Measurements from ENCODE around the gene SLC25A25.
A peak's percentile ranks its signal among the peaks of the same experiment; 100 is the strongest.
"Not testable (repeated sequence)": the region's sequence is repeated elsewhere in the genome, so short reads cannot be mapped to it uniquely, and the experiment has no call there.

SLC25A25 gene

DNA sequence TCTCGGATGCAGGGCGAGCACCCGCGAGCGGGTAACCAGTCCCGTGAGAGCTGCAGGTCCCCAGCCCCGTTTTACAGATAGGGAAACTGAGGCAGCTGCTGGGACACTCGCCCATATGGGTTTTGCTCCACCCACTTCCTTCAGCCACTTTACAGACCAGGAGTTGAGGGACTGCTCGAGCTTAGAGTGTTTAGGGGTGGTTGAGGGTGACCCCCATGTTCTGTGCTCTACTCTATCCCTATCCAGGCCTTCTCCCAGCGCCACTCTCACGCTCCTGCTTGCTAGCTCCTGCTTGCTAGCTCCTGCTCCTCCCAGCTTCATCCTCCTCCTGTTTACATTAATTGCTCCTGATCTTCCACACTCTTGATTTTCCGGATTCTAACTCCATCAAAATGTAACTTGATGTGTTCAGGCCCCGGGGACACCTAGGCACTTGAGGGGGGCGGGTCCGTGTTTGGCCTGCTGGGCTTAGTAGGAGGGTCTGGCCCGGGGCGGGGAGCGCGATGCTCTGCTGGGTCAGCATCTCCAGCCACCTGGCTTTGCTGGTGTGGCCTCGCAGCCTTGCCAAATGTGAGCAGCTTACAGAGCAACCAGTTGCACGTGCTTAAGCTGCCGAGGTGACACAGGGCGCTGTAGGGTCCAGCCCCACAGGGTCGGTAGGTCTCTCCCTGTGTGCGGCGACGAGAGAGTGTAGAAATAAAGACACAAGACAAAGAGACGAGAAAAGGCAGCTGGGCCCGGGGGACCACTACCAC is 61.0 kb downstream of the SLC25A25 start:
- no peak for DNase-seq

DNA sequence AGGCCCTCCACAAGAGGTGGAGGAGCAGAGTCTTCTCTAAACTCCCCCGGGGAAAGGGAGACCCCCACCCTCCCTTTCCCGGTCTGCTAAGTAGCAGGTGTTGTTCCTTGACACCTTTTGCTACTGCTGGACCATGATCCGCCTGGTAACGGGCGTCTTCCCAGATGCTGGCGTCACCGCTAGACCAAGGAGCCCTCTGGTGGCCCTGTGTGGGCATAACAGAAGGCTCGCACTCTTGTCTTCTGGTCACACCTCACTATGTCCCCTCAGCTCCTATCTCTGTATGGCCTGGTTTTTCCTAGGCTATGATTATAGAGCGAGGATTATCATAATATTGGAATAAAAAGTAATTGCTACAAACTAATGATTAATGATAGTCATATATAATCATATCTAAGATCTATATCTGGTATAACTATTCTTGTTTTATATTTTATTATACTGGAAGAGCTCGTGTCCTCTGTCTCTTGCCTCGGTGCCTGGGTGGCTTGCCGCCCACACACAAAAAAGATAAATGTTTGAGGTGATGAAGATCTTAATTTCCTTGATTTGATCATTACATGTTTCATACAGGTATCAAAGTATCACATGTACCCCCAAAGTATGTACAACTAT is 62.1 kb downstream of the SLC25A25 start:
- DNase-seq: peak; percentile 61

DNA sequence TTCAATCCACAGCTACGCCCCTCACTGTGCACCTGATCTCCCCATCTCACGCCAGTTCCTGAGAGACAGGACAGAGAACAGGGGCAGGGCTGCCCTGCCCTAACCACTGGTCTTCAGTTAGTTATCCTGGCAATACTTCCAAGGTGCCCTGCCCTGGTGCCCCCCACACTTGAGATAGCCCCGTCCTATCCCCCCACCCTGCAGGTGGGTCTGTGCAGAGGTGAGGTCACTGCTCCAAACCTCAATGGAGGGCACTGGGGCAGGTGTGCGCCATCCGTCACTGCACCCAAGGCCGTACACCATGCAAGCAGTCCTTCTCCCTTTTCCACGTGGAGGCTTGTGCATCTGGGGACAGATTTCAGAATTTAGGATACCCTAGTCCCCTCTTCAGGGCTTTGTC is 62.6 kb downstream of the SLC25A25 start:
- DNase-seq: not testable (repeated sequence)

DNA sequence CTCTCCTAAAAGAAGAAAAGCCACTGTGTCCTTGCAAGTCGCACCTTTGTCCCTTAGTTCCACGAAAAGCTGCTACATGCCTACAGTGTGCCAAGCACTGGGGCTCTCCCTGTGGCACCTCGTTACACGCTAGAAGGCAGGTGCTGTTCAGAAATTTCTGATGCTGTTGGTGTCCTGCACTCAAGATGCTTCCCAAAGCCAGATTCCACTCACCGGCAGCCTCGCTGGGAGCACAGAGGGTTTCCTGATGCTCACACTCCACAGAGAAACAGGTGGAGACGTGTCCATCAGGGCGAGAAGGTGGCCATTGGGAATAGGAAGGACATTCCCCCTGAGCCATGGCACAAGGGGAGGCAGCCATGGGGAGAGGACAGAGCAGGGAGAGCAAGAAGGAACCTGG is 63.3 kb downstream of the SLC25A25 start:
- not testable (repeated sequence) for DNase-seq

DNA sequence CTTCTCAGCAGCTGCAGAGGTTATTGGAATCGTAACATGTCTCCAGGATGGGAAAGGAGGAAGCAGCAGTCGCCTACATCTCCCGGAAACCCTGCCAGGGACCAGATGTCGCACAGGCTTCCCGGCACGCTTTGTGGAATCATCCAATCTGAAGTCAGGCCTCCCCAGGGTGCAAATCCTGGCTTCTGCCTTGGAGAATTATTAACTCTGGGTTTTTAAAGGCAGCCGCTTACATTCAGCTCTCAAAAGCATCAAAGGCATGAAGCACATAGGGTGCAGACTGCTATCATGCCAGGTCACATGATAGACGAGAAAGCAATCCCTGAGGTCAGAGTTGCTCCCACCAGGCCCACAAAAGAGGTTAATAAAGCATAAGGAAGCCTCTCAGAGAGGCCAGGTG is 64.1 kb downstream of the SLC25A25 start:
- not testable (repeated sequence) for DNase-seq

DNA sequence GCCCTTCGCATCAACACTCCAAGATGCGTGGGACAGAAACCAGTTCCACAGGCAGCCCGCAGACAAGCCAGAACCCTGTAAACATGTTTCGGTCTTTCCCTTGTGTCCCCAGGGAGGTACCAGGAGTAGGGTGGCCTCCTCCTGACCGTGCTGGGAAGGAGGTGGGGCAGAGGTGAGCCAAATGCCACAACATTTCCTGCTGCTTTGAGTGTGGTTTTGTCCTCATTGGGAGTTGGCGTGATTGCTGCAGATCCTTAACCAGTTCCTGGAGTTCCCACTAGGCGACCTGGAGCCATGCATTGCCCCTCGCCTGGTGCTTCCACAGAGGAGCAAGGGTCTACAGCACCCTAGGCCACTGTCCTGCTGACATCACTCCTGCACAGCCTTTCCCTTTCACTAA is 67.5 kb downstream of the SLC25A25 start:
- not testable (repeated sequence) for DNase-seq

DNA sequence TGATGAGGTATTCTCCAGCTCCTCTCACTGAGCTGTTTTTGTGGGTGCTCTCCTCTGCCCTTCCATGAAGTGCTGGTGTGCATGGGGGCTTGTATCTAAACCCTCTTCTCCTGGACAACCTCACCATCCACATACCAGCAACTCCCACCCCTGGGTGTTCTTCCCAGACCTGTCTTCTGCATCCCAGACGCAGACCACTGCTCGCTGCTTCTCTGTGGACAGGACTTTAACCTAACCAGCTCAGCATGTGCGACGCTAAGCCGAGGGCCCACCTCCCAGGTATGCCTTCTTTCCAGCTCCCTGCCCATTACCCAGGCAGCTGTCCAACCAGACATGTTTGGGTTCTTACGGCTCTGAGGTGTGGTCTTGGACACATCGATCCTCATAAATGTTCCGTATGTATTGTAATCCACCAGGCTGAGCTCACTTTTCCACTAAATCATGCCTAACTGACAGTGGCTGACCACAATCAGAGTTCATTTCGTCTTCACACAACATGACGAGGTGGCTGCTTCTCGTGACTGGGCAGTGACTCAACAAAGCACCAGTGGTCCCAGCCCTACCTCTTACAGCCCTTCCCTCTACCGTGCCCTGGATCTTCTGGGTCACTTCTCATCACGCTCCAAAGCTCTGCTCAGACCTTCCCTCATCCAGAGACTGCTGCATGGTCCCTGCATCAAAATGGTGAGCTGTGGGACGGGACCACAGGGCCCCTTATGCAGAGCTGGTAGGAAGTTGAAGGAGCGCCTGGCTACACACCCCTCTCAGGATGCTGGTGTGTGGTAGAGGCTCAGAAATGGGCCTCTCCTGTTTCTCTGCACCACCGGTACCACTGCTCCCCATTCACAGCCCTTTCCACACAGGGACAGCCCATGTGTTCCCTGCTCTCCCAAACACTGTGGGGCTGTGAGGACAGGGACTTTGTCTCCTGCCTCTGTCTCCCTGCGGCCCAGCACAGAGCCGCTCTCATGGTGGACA is 69.1 kb downstream of the SLC25A25 start:
- no peak for DNase-seq

DNA sequence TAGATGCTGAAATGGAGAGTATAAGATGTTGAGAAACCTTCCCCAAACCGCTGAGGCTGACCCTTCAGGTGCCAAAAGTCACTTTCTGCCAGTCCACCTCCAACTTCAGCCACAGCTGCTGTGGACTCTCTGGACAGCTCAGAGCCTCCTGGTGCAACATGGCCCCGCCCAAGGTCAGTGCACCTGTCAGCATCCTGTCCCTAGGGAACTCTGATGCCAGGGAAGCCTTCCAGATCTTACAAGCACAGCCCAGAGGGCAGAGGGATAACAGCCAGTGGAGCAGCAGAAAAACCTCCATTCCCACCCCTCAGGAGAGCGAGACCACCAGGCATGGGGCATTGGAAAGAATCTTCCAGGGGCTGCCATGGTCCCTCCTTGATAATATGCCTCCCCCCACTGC is 70.0 kb downstream of the SLC25A25 start:
- no peak for DNase-seq

DNA sequence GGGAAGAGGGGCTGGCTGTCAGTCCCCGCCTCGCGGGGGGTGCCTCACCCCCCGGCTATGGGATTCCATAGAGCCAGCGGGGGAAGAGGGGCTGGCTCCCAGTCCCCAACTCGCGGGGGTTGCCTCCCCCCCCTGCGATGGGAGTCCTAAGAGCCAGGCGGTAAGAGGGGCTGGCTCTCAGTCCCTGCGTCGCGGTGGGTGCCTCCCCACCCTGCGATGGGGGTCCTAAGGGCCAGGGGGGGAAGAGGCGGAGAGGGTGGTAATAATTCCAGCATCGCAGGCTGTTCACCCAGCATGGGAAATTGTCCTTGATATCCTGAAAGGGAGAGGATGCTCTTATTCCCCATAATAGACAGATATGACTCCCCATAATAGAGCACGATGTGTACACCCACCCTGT is 71.6 kb downstream of the SLC25A25 start:
- no peak for DNase-seq

DNA sequence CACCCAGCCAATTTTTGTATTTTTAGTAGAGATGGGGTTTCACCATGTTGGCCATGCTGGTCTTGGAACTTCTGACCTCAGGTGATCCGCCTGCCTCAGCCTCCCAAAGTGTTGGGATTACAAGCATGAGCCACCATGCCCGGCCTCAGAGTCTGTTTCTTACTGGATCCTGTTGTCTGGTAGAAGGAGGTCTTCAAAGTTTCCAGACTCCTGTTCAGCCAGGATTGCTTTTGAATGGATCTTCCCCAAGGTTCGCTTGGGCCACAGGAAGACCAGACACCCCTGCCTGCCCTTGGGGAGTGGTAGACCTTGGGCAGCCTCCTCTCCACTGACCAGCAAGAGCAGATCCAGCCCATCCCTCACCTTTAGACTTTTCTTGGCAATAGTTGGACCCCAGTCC is 73.6 kb downstream of the SLC25A25 start:
- no peak for DNase-seq

DNA sequence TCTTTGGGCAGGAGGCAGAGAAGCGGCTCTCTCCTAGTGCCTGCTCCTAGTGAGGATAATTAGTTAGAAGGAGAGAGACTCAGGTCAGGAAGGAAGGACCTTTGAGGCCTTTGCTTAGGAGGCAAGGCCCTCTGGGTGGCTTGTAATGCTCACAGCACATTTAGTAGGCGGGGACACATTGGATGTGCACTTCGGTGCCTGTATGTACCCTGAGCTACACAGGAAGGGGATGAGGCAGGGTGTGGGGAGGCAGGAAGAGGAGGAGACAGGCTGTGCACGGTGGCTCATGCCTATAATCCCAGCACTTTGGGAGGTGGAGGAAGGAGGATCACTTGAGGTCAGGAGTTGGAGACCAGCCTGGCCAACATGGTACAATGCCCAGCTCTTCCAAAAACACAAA is 74.0 kb downstream of the SLC25A25 start:
- no peak for DNase-seq

DNA sequence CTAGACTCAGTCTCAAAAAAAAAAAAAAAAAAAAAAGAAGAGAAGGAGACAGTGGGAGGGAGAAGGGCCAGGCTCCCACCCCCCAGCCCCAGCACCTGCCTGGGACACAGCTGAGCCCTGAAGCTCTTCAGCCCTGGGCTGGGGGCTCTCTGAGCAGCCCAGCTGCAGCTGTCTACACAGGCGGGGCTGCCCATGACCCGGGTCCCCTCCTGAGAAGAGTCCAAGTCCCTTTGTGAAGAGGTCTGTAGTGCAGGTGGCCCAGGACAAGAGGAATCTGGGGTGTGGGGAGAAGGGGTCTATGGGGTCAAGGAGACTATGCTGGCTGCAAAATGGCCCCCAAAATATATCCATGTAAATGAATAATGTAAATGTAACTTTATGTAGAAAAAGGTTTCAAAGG is 74.6 kb downstream of the SLC25A25 start:
- DNase-seq: no peak

DNA sequence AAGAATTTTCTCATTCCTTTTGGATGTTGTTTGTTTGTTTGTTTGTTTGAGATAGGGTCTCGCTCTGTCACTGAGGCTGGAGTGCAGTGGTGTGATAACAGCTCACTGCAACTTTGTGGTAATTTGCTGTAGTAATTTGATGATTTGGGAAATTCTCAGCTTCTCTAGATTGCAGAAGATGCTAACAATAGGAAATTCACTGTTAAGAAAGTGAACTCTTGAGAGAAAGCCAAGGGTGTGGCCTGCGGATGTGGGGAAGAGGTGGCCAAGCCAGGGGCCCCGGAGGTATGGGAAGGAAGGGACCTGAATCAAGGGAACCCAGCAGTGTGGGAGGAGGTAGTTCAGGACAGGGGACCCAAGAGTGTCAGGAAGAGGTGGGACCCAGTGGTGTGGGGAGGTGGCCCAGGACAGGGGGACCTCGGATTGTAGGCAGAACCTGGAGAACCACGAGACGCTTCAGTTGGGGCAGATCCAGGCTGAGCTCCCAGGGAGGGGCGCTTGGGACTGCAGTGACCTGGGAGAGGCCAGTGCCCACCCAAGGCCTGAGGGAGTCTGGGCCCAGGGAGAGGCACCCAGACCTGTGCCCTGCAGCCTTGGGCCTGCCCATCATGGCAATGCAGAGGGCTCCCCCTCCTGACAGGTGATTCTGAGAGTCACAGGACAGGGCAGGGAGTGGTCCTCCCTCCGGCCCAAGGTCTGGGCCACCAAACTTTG is 75.7 kb downstream of the SLC25A25 start:
- DNase-seq: no peak

DNA sequence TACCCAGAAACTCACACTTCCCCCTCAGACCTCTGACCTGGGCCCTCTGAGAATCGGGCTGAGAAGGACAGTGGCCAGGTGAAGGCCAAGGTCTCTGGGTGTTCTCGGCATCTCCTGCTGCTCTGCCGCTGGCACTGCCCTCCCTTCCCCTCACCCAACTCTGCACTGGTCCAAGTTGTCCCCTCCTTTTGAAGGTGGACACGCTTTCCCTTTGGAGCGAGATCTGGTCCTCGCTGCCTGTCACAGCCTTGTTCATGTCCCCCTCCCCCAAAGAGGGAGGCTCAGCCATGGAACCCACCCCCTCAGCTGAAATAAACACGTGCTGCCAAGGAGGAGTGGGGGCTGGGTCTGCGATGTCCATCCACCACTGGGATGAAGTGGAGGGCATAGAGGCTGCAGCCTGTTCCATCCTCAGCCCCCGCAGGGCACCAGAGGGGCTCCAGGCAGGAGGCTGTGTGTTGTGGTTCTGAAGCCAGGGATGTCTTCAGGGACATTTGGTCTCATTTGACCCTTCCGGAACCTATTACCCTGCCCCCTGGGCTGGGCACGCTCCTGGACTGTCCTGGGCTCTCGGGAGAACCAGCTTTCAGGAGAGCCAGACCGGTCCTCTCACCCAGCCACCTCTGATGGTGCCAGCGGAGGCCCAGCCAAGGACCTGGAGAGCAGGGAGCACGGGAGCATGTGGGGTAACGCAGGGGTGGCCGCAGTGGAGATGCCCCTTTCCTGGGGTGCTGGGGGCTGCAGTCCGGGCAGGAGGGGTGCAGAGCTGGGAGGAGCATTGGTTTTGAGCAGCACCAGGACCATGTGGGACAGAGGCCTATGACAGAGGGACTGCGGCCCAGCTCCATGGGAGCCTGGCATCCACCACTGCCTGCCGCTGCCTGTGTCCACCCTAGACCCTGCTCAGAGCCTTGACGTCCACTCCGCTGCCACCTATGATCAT is 76.5 kb downstream of the SLC25A25 start:
- no peak for DNase-seq

DNA sequence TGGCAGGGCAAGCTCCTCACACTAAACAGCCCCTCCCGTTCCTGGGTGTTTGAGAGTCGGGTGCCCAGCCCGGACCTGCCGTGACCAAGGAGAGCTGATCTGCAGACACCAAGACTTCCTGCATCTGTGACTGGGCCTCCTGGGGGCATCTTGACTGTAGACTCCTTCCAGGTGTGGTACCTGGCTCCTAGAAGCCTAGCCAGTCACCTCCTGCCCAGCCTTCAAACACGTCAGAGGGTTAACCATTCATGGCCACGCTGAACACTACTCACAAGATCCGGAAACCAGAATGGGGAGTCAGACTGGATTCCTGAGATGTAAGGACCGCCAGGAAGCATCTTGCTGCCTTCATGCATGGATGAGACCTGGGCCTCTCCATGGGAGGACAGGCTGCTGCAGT is 77.5 kb downstream of the SLC25A25 start:
- DNase-seq: no peak

DNA sequence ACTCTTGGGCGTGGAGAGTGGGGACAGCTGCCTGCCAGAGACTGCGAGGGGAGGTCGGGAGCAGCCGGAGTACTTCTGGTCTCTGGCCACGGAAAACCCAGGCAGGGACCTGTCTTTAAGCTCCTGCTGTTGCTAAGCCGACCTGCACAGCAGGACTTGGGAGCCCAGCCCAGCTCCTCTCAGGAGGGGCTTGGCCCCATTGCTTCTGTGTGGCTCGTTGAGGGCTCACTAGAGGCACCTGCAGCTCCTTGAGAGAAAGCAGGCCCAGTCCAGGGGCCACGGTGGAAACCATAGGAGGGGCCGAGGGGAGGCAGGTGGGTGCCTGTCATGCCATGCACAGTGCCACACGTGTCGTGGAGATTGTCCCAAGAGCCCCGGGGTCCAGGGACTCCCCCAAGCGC is 77.9 kb downstream of the SLC25A25 start:
- no peak for DNase-seq

DNA sequence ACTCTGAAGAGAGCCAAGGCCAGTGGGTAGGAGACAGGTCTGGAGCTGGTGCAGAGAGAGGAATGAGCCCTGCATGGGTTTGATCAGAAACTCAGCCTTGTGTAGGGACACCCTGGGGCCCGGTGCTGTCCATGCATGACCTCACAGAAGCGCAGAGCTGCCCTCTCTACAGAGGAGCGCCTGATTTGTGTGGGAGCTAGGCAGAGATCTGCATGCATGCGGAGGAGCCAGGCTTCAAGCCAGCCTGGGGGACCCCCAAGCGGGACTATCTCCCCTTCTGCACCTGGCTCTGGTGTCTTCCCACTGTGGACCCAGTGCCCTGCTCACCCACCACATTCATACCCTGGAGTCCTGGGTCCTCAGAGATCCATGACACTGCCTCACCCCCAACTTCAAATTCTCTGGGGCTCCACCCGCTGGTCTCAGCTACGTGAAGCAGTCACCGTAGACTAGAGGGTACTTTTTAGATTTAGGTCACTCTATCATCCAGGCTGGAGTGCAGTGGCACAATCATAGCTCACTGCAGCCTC is 78.6 kb downstream of the SLC25A25 start:
- DNase-seq: no peak

DNA sequence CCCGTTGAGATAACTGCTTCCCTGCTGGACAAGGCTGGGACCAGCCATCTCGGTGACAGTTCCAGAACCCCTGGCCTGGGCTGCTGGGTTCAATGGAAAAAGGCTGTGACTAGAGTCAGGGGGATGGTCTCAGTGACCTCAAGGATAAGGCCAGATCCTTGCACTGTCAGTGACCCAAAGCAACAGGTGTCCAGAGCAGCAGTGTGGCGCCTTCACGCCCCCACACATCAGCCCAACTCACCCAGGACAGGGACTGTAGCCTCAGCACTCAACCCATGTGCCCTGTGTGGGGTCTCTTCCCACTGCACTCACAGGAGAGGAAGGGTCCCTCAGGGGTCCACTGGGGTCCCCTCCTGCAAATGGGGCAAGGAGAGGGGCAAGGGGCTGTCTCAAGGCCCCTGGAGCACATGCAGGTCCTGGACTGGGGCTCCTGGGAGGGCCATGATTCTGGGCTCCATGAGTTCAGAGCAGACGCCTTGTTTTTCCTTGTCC is 80.5 kb downstream of the SLC25A25 start:
- no peak for DNase-seq

DNA sequence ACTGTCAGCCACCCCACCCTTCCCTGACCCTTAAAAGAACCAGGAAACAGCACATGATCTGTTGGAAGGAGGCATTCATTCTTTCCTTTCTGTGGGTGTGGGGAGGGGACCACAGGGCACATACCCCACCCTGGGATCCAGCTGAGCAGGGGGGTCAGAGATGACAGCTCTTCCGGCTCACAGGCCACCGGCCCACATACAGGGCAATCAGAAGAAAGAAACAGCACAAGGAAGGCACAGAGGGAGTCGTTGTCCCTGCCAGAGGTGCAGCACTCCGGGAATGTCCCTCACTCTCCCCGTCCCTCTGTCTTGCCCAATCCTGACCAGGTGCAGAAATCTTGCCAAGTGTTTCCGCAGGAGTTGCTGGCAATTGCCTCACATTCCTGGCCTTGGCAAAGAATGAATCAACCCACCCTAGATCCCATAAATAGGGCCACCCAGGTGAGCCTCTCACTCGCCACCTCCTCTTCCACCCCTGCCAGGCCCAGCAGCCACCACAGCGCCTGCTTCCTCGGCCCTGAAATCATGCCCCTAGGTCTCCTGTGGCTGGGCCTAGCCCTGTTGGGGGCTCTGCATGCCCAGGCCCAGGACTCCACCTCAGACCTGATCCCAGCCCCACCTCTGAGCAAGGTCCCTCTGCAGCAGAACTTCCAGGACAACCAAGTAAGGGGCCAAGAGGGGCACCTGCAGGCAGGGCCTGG is 81.1 kb downstream of the SLC25A25 start, which contains the start of gene LCN2:
LCN2 (plus strand) TSS at position 453 of the 701 bp plus-strand sequence; CDS start at position 526, 73 bp downstream.
- no peak for DNase-seq

DNA sequence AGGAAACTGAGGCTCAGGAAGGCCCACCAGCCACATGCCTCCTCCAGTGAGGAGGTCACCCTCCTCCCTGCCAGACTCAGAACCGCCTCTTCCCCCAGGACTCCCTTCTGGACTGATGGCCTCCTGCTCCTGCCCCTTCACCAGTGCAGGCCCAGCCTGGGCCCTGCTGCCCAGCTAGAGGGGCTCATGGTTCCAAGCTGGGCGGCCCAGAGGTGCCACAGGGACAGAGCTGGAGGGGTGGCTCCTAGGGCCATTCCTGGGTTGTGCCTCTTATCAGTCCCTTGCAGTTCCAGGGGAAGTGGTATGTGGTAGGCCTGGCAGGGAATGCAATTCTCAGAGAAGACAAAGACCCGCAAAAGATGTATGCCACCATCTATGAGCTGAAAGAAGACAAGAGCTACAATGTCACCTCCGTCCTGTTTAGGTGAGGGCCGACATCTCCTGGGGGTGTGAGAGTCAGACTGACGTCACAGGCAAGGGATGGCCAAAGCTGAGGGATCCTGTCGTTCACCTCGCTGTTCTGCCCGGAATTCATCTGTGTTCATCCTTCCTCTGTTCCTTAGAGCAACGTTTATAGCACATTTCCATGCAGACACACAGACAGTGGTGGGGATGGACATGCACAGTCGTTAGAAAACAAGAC is 82.0 kb downstream of the SLC25A25 start:
- no peak for DNase-seq
